IPS-NIHi11 (cell line): ENCODE measurements around the gene MAP4K5.
A peak's percentile ranks its signal among the peaks of the same experiment; 100 is the strongest.

Source experiments
- DNase-seq: peaks from one replicate; pipeline ENCODE4 v3.0.0; 2012; ENCODE audit warnings: mixed read lengths, low spot score

The MAP4K5 gene

GRCh38 chr14:50476134-50476533, 56.2 kb downstream of the MAP4K5 start:
- no peak for DNase-seq

GRCh38 chr14:50475460-50475859, 56.9 kb downstream of the MAP4K5 start:
- no peak for DNase-seq

- no peak for DNase-seq
These were observed 60.4 kb downstream of the MAP4K5 start for GRCh38 chr14:50471838-50472465.

GRCh38 chr14:50469982-50470381, 62.4 kb downstream of the MAP4K5 start:
- peak; percentile 15 for DNase-seq

DNA sequence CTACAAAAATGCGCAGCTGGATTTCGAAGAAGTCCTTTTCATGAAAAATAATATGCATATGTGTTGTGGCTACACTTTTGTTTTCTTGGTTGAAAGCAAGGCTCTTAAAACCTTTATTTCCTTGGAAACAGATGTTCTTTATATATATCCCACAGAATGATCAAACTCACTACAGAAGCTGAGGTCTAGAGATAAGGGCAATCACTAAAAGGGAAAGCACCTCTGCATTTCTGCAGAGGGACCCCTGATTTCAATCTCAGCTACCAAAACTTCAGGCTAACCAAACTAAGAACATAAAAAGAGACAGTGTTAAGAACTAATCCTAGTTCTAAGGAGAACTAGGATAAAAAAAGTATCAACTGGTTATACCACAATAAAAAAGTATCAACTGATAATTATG, 70.3 kb downstream of the MAP4K5 start:
- no peak for DNase-seq

- no peak for DNase-seq
These were observed 78.5 kb downstream of the MAP4K5 start for GRCh38 chr14:50453869-50454268.

DNA sequence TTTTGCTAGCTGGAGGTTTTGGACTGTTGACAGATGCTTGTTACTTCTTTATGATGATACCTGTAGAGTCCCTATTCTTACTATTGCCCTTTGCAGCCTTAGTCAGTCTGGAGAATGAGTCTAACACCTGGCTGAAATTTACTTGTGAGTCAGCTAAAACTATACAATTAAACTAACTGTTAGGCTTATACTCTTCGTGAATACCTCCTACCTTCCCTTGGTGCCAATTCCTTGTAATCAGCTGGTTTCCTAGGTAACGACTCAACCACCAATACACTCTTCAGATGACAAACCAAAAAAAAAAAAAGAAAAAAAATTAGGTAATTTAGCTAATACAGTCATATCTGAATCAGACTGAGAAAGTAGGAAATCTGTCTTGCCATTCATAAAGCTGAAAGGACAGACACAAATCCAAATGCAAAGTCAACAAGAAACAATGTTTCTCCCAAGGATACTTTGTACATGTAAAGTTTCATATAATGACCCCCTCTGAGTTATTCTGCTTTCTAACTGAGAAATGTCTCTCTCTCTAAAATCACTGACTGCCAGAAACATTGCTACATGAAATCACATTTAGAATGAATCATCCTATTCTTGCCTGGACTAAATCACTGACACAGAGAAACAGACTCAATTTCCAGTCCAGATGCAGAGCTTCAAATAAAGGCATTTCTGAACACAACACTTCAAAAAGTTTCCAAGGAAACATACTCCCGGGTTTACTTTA, 79.2 kb downstream of the MAP4K5 start:
- DNase-seq, result no peak

DNA sequence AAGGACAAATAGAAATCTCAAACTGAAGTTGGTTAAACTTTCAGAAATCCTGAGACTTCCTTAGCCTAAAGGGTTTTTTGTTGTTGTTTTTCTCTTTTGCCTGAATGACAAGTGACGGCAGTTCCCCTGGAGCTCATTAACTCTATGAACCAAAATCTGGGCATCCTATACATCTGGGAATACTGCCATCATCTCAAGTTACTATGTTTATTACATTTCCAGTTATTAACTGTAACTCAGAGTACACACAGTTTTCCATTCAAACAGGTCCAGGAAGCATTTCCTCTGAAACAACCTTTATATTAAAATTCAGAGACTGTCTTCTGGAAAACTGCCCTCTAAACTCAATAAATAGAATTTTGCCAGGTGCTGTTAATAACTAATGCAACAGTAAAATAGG, 80.1 kb downstream of the MAP4K5 start:
- no peak for DNase-seq

DNA sequence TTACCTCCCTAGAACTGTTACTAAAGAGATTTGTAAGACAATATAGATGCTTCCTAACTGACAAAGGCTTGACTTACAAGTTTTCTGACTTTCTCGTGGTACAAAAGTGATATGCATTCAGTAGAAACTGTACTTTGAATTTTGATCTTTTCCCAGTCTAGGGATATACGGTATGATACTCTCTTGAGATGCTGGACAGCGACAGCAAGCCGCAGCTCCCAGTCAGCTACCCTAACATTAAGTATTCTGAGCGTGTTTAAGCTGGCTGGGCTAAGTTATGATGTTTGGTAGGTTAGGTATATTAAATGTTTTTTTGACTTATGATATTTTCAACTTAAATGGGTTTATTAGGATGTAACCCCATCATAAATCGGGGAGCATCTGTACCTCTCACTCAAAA, 80.5 kb downstream of the MAP4K5 start:
- DNase-seq, result no peak

DNA sequence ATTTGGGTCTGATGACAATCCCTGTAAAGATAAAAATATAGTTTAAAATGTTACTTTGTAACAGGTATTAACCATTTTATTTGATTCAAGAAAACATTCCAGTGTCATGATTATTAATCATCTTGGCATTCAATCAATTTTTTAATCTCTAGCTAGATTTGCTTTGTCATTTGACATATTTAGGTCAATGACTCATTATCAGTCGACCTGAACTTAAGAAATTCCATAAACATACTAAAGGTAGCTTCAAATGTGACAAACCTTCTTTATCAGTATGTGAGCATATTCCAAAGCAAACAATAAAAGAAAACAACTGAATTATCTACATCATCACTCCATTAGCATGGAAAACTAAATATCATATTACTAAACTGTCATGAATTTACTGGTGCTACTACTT, 84.9 kb downstream of the MAP4K5 start:
- no peak for DNase-seq

DNA sequence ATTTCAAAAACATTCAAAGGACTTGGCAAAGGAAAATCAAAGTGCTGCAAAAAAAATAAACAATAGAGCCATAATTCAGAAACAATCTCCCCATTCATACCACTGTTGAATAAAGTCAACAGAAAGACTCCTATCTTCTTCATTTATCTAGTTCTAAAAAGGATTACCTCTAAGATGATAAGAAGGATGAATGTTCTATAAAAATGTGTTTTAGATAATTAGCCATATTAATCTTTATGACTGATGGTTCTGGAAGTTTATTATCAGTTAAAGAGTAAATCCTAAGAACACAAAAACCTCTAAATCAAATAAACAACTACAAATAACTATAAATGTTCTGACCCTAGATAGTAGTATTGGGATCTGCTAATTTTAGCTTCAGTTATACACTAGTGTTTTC, 97.8 kb downstream of the MAP4K5 start:
- no peak for DNase-seq

- DNase-seq, result no peak
These were observed 100.2 kb downstream of the MAP4K5 start for GRCh38 chr14:50432131-50432530.

DNA sequence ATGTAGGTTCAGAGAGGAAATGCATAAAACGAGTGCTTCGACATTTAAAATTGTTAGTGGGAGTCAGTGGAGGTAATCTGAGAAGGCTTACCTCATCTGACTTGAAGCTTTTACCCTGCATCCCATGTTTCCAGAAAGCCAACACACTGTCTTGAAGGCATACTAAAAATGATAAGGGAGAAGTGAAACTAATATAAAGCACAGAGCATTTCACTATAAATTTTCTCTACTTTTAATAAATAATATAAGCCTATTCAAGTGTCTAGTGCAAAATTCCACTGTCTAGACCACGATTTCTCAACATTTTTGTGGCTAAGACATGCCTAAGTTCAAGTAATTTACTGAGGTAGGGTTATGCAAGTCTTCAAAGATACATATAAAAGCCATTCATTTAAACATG, 106.6 kb downstream of the MAP4K5 start:
- DNase-seq, result peak; percentile 8

DNA sequence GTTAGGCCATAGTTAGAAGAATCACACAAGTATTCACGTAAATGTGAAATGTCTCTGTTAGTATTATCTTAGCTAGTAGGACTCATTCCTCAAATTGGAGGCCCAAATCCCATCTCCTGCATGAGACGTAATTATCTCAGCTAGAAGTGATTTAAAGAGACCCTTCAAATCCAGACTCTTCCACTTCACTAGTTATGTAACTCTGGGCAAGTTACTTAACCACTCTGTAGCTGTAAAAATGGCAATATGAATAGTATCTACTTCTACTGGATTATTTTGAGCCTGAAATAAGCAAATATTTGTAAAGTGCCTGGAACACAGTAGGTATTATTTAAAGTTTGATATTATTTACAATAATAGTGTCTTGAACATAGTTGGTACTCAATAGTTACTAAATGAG, 107.3 kb downstream of the MAP4K5 start:
- no peak for DNase-seq

DNA sequence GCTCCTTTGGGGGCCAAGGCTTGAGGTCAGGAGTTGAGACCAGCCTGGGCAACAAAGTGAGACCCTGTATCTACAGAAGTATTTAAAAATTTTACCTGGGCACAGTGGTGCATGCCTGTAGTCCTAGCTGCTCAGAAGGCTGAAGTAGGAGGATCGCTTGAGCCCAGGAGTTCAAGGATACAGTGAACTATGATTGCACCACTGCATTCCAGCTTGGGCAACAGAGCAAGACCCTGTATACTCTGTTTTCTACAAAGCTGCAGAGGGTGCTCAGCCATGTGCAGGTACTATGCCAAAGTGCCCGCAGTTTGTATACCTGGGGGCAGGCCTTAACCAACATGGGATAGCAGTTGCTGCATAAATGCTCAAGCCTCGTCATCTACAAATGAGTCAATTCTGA, 108.8 kb downstream of the MAP4K5 start:
- DNase-seq, result no peak

DNA sequence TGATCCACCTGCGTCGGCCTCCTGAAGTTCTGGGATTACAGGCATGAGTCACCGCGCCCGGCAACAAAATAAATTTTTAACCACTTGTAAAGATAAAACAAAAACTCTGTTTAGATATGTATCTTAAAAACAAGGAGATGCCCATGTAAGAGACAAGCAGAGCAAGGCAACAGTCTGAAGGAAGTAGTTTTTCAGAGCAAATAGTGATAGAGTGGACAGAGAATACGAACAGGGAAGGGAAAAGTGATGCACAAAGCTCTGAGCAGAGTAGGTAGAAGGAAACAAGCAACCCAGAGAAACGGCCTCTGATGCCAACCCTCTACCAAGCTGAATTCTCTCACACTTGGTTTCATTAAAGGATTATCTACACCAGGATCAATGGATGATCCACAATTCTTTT, 110.9 kb downstream of the MAP4K5 start:
- DNase-seq, result no peak

- no peak for DNase-seq
These were observed 114.5 kb downstream of the MAP4K5 start for GRCh38 chr14:50417853-50418252.

DNA sequence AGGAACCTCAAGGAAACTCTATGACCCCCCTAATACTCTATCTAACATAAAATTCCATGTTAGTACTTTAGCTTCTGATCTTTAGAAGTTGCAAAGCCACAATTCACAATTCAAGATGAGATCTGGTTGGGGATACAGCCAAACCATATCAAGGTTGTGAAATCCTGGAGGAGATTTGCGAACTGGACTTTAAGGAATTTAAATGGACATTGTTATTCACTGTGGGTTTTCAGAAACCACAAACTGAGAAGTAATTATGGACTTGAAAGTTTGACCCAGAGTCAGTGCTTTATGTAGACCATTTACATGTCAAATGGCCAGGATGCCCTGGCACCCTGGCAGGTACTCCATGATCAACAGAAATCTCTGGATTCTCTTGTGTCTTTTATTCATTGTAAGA, 121.4 kb downstream of the MAP4K5 start:
- no peak for DNase-seq

DNA sequence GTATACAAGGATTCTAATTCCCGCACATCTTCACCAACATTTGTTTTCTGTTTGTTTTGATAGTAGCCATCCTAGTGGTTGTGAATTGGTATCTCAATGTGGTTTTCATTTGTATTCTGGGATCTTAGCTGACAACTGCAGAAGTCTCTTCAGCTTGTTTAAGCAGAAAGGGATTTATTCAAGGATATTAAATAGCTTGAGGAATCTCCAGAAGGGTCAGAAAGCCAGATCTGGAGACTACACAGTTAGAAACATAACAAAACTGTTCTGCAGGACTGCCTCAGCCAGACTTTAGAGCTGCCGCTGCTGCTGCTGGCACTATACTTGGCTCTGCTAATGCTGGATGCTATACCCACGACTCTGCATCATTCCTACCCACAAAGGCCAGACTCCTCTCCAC, 122.3 kb downstream of the MAP4K5 start:
- DNase-seq, result no peak

DNA sequence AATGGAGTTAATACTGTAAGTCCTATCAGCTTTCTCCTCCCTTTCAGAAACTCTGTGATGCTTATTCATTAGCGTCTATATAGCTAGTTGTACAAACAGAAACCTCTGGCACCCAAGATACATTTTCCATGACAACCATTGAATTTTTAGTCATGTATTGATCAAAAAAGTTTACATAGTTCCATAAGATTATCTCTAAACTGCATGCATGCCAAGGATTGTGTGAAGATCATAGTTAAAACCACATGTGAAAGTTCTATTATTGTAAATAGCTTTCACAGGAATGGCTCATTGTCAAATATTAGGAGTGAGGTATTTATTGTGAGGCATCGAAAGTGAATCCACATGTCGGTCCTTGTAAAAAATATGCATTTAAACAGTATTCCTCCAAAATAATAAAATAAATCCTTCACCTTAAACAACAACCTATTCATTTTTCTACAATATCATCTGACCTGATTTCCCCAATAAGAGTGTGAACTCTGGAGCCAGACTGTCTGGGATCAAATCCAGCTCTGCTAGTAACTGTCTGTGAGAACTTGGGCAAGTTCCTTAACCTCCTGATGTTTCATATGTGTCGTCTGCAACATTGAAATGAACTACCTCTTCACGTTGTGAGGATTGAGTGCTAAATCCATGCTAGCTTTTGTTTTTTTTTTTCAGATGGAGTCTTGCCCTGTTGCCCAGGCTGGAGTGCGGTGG, 125.1 kb downstream of the MAP4K5 start:
- DNase-seq, result no peak

DNA sequence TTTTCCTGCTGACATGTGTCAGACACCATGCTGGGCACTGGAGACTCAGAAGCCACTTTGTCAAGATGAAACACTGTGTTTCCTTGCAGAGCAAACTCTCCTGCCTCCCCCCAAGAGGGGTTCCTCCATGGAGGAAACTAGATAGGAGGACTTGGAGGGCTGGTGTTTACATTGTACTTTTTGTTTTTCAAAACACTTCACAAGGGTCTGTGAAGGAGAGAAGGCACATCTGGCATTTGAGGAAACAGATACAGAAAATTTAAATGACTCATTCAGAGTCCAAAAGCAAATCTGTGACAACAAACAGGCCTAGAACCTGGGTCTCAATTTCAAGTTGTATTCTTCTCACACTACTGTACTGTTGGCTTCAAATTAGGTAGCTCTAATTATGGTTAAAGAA, 128.9 kb downstream of the MAP4K5 start:
- DNase-seq, result no peak

DNA sequence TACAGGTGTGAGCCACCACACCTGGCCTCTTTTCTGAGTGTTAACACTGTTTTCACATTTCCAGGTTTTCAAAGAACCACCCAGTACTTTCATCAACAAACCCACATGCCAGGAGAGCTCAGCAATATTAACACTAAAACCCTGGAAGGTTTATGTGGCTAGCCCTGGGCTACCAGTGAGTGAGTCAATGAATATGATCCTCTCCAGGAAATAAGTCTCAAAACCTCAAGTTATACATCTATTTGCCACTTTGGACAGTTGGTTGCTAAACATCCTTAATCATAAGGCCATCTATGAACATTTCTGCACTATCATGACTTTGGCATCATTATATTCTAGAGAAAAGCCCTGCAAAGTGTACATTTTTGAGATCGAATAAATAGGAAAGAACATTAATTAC, 129.4 kb downstream of the MAP4K5 start:
- no peak for DNase-seq

GRCh38 chr14:50400461-50400860, 131.9 kb downstream of the MAP4K5 start:
- DNase-seq, result no peak
